DND-41 (cell line): ENCODE data around the gene GLIPR2.

ENCODE experiments used
- ATAC-seq: fragments of 200-7000 bp; cut with Tn5 transposase; 3 replicates; pipeline ENCODE4 v1.9.1; 2021; ENCODE audit warnings: low read depth; ENCODE audit not compliant: insufficient read depth
- DNase-seq: peaks from one replicate; pipeline ENCODE4 v3.0.0-alpha.2; 2020
- H2AFZ ChIP-seq: 2 replicates; pipeline ENCODE4 v1.6.0; 2012; ENCODE audit warnings: low read depth, low read length
- H3K27ac ChIP-seq: 2 replicates; pipeline ENCODE4 v1.5.1; 2012; ENCODE audit warnings: low read length, inconsistent platforms
- H3K27me3 ChIP-seq: fragments of 200-600 bp; sonication (generic); 2 replicates; pipeline ENCODE4 v1.6.0; 2012; ENCODE audit warnings: low read length, mild to moderate bottlenecking, inconsistent platforms; ENCODE audit not compliant: insufficient read depth, poor library complexity
- H3K36me3 ChIP-seq: 2 replicates; pipeline ENCODE4 v1.5.1; 2012; ENCODE audit warnings: low read length, inconsistent platforms; ENCODE audit not compliant: insufficient read depth
- H3K4me1 ChIP-seq: 2 replicates; pipeline ENCODE4 v1.5.1; 2012; ENCODE audit warnings: mild to moderate bottlenecking, low read length; ENCODE audit not compliant: insufficient read depth
- H3K4me2 ChIP-seq: 2 replicates; pipeline ENCODE4 v1.6.0; 2012; ENCODE audit warnings: mild to moderate bottlenecking, moderate library complexity, low read length, inconsistent platforms; ENCODE audit not compliant: insufficient read depth
- H3K4me3 ChIP-seq, 2 experiments: fragments of 200-600 bp in 1 of 2; shearing (Covaris generic) in 1 of 2; 2 replicates each; pipeline ENCODE4 v1.5.1; 2012 to 2016; ENCODE audit warnings: inconsistent platforms in 2 of 2, low read length in 2 of 2, mild to moderate bottlenecking in 2 of 2, low read depth in 1 of 2, moderate library complexity in 1 of 2
- H3K79me2 ChIP-seq: 2 replicates; pipeline ENCODE4 v1.6.0; 2012; ENCODE audit warnings: low read length, inconsistent platforms; ENCODE audit not compliant: insufficient read depth
- H3K9ac ChIP-seq: 2 replicates; pipeline ENCODE4 v1.6.0; 2012; ENCODE audit warnings: low read depth, mild to moderate bottlenecking, inconsistent platforms, low read length, moderate library complexity
- H3K9me3 ChIP-seq: 2 replicates; pipeline ENCODE4 v1.5.1; 2012; ENCODE audit warnings: low read length, moderate library complexity, mild to moderate bottlenecking, inconsistent platforms; ENCODE audit not compliant: insufficient read depth, severe bottlenecking
- H4K20me1 ChIP-seq: 2 replicates; pipeline ENCODE4 v1.6.0; 2012; ENCODE audit warnings: low read length; ENCODE audit not compliant: insufficient read depth
- EZH2 ChIP-seq: IDR thresholded peaks from 3 replicates; pipeline ENCODE4 v1.6.1; 2012; ENCODE audit warnings: borderline replicate concordance, low read depth, mild to moderate bottlenecking, moderate library complexity, low read length, inconsistent platforms; ENCODE audit not compliant: severe bottlenecking
- TF ChIP-seq, protein P1 (sequence below): IDR thresholded peaks from 2 replicates; pipeline ENCODE4 v1.5.1; 2012; ENCODE audit warnings: borderline replicate concordance, low read length, moderate library complexity, mild to moderate bottlenecking; ENCODE audit not compliant: poor library complexity, severe bottlenecking; ENCODE audit errors: extremely low read depth

GLIPR2 gene

DNA sequence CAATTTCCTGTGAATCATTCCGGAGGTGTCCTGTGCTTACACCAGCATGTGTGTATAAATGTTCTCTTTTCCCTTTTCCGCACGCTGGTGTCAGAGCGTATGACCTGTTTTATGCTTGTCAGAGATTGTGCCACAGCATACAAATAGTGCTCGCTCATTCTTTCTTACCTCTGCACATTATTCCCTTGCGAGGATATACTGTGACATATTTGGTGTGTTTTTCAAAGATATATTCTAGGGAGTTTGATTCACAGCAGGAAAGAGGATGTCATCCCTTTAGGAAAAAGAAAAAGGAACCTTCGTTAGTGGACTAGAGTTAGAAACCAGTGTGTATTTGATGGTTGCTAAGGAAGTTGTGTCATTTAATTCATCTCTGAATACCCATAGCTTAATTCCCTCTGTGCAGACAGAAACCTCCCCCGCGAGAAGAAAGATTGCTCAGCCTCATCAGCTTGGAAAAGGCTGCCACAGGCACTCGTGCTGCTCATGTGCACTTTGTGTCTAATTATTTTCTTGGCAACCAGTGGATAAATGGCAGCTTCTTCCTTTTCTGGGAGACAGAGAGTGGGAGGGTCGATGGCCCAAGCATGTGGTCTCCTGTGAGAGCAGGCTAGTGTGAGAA is 17.9 kb downstream of the GLIPR2 start:
- no peak overlapping the region for H3K4me2 ChIP-seq
- no peaks in the 10 kb centered on the region for H4K20me1 ChIP-seq
- no peak overlapping the region for H3K9ac ChIP-seq
- no peak overlapping the region for H2AFZ ChIP-seq
- no peak overlapping the region for H3K27ac ChIP-seq
- peaks cover 23% of the 10 kb centered on the region for H3K4me1 ChIP-seq
- no peak overlapping the region for H3K4me3 ChIP-seq
- H3K27me3 ChIP-seq: no peaks in the 10 kb centered on the region
- no peak for ATAC-seq
- DNase-seq: no peak
- no peaks in the 10 kb centered on the region for H3K36me3 ChIP-seq
- TF ChIP-seq EZH2: no peak
- TF ChIP-seq, protein P1, sequence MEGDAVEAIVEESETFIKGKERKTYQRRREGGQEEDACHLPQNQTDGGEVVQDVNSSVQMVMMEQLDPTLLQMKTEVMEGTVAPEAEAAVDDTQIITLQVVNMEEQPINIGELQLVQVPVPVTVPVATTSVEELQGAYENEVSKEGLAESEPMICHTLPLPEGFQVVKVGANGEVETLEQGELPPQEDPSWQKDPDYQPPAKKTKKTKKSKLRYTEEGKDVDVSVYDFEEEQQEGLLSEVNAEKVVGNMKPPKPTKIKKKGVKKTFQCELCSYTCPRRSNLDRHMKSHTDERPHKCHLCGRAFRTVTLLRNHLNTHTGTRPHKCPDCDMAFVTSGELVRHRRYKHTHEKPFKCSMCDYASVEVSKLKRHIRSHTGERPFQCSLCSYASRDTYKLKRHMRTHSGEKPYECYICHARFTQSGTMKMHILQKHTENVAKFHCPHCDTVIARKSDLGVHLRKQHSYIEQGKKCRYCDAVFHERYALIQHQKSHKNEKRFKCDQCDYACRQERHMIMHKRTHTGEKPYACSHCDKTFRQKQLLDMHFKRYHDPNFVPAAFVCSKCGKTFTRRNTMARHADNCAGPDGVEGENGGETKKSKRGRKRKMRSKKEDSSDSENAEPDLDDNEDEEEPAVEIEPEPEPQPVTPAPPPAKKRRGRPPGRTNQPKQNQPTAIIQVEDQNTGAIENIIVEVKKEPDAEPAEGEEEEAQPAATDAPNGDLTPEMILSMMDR: no peak
- no peaks in the 10 kb centered on the region for H3K79me2 ChIP-seq
- H3K9me3 ChIP-seq: peaks cover 5% of the 10 kb centered on the region

DNA sequence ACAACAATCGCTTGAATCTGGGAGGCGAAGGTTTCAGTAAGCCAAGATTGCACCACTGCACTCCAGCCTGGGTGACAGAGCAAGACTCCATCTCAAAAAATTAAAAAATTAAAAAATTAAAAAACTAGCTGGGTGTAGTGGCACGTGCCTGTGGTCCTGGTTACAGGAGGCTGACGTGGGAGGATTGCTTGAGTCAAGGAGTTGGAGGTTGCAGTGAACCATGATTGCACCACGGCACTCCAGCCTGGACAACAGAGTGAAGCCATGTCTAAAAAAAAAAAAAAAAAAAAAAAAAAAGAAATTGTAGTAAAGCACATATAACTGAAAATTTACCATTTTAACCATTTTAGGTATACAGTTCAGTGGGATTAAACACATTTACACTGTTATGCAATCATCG is 19.6 kb downstream of the GLIPR2 start:
- H2AFZ ChIP-seq: no peak overlapping the region

DNA sequence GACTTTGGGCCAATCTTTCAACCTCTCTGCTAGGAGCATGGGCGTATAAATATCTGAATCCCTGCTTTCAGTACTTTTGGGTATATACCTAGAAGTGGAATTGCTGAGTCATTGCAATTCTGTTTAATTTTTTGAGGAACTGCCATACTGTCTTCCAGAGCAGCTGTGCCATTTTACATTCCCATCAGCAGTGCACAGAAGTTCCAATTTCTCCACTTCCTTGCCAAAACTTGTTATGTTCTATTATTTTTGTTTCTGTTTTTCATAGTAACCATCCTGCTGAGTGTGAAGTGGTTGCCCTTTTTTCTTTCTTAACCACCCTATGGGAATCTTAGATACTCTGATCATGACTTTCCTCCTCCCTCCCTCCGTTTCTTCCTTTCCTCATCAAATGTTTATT is 21.6 kb downstream of the GLIPR2 start:
- H2AFZ ChIP-seq: no peak overlapping the region
- H3K79me2 ChIP-seq: no peaks in the 10 kb centered on the region
- H3K4me3 ChIP-seq: no peak overlapping the region
- no peaks in the 10 kb centered on the region for H4K20me1 ChIP-seq
- no peak overlapping the region for H3K27ac ChIP-seq
- H3K4me2 ChIP-seq: no peak overlapping the region
- peaks cover 5% of the 10 kb centered on the region for H3K9me3 ChIP-seq
- H3K4me1 ChIP-seq: no peaks in the 10 kb centered on the region
- DNase-seq (no peak), ATAC-seq (no peak)
- TF ChIP-seq, protein P1: no peak
- no peak for TF ChIP-seq EZH2
- no peaks in the 10 kb centered on the region for H3K36me3 ChIP-seq
- no peaks in the 10 kb centered on the region for H3K27me3 ChIP-seq
- H3K9ac ChIP-seq: no peak overlapping the region

More for the DNA sequence above, 19.6 kb downstream of the GLIPR2 start:
- H3K4me1 ChIP-seq: peaks cover 16% of the 10 kb centered on the region
- H4K20me1 ChIP-seq: no peaks in the 10 kb centered on the region
- H3K27me3 ChIP-seq: no peaks in the 10 kb centered on the region
- no peaks in the 10 kb centered on the region for H3K79me2 ChIP-seq
- TF ChIP-seq, protein P1: no peak
- TF ChIP-seq EZH2: no peak
- DNase-seq (no peak), ATAC-seq (no peak)
- no peaks in the 10 kb centered on the region for H3K36me3 ChIP-seq
- H3K9me3 ChIP-seq: peaks cover 5% of the 10 kb centered on the region
- H3K4me3 ChIP-seq: no peak overlapping the region
- H3K4me2 ChIP-seq: no peak overlapping the region
- H3K9ac ChIP-seq: no peak overlapping the region
- H3K27ac ChIP-seq: no peak overlapping the region
